ENCODE data around the gene PLCL2.

PLCL2 gene

GRCh38 chr3:16844222-16844621, 40.5 kb upstream of the PLCL2 start:
- Histone ChIP-seq H3K4me1 (ENCODE audit: control insufficient read depth, insufficient read depth, low read length) (no peaks in the 10 kb centered on the region), H3K27me3 (ENCODE audit: control insufficient read depth, insufficient read depth, low read length, poor library complexity, severe bottlenecking) (no peaks in the 10 kb centered on the region), H3K4me3 (ENCODE audit: insufficient read depth, low read depth, low read length) (no peak overlapping the region), H3K9me3 (ENCODE audit: control insufficient read depth, low read length) (no peaks in the 10 kb centered on the region), H3K27ac (ENCODE audit: insufficient read depth, low read depth, low read length, poor library complexity, severe bottlenecking) (no peak overlapping the region), H3K36me3 (ENCODE audit: control insufficient read depth, insufficient read depth, low read length) (no peaks in the 10 kb centered on the region)
- WGBS, 2 experiments: 90 to 98% methylated on average over 2 of the region's 2 CpGs

- Histone ChIP-seq H3K4me3 (ENCODE audit: insufficient read depth, low read depth, low read length) (no peak overlapping the region), H3K36me3 (ENCODE audit: control insufficient read depth, insufficient read depth, low read length) (no peaks in the 10 kb centered on the region), H3K9me3 (ENCODE audit: control insufficient read depth, low read length) (no peaks in the 10 kb centered on the region), H3K27ac (ENCODE audit: insufficient read depth, low read depth, low read length, poor library complexity, severe bottlenecking) (no peak overlapping the region), H3K27me3 (ENCODE audit: control insufficient read depth, insufficient read depth, low read length, poor library complexity, severe bottlenecking) (no peaks in the 10 kb centered on the region), H3K4me1 (ENCODE audit: control insufficient read depth, insufficient read depth, low read length) (no peaks in the 10 kb centered on the region)
- WGBS, 2 experiments: 84 to 96% methylated on average over 1 of the region's 1 CpG
These were observed 40.0 kb upstream of the PLCL2 start for GRCh38 chr3:16844791-16845190.

- 92 to 95% methylated on average over 5 of the region's 5 CpGs for WGBS, 2 experiments
- H3K9me3 ChIP-seq (ENCODE audit: control insufficient read depth, low read length): no peaks in the 10 kb centered on the region
- H3K27me3 ChIP-seq (ENCODE audit: control insufficient read depth, insufficient read depth, low read length, poor library complexity, severe bottlenecking): no peaks in the 10 kb centered on the region
- no peaks in the 10 kb centered on the region for H3K36me3 ChIP-seq (ENCODE audit: control insufficient read depth, insufficient read depth, low read length)
- no peak overlapping the region for H3K27ac ChIP-seq (ENCODE audit: insufficient read depth, low read depth, low read length, poor library complexity, severe bottlenecking)
- no peaks in the 10 kb centered on the region for H3K4me1 ChIP-seq (ENCODE audit: control insufficient read depth, insufficient read depth, low read length)
- H3K4me3 ChIP-seq (ENCODE audit: insufficient read depth, low read depth, low read length): no peak overlapping the region
These were observed 38.2 kb upstream of the PLCL2 start for GRCh38 chr3:16846373-16847080.

GRCh38 chr3:16848007-16848406, 36.7 kb upstream of the PLCL2 start:
- H3K27ac ChIP-seq (ENCODE audit: insufficient read depth, low read depth, low read length, poor library complexity, severe bottlenecking): no peak overlapping the region
- 89 to 94% methylated on average over 2 of the region's 2 CpGs for WGBS, 2 experiments

GRCh38 chr3:16849229-16849628, 35.5 kb upstream of the PLCL2 start:
- Histone ChIP-seq H3K27ac (ENCODE audit: insufficient read depth, low read depth, low read length, poor library complexity, severe bottlenecking) (no peak overlapping the region), H3K4me3 (ENCODE audit: insufficient read depth, low read depth, low read length) (no peak overlapping the region), H3K27me3 (ENCODE audit: control insufficient read depth, insufficient read depth, low read length, poor library complexity, severe bottlenecking) (no peaks in the 10 kb centered on the region), H3K36me3 (ENCODE audit: control insufficient read depth, insufficient read depth, low read length) (no peaks in the 10 kb centered on the region), H3K9me3 (ENCODE audit: control insufficient read depth, low read length) (no peaks in the 10 kb centered on the region), H3K4me1 (ENCODE audit: control insufficient read depth, insufficient read depth, low read length) (no peaks in the 10 kb centered on the region)
- 24 to 31% methylated on average over 8 of the region's 8 CpGs for WGBS, 2 experiments

More at GRCh38 chr3:16848007-16848406, 36.7 kb upstream of the PLCL2 start:
- no peaks in the 10 kb centered on the region for H3K27me3 ChIP-seq (ENCODE audit: control insufficient read depth, insufficient read depth, low read length, poor library complexity, severe bottlenecking)
- no peaks in the 10 kb centered on the region for H3K36me3 ChIP-seq (ENCODE audit: control insufficient read depth, insufficient read depth, low read length)
- no peaks in the 10 kb centered on the region for H3K9me3 ChIP-seq (ENCODE audit: control insufficient read depth, low read length)
- H3K4me1 ChIP-seq (ENCODE audit: control insufficient read depth, insufficient read depth, low read length): no peaks in the 10 kb centered on the region
- no peak overlapping the region for H3K4me3 ChIP-seq (ENCODE audit: insufficient read depth, low read depth, low read length)

- Histone ChIP-seq H3K4me1 (ENCODE audit: control insufficient read depth, insufficient read depth, low read length) (no peaks in the 10 kb centered on the region), H3K36me3 (ENCODE audit: control insufficient read depth, insufficient read depth, low read length) (no peaks in the 10 kb centered on the region), H3K27me3 (ENCODE audit: control insufficient read depth, insufficient read depth, low read length, poor library complexity, severe bottlenecking) (no peaks in the 10 kb centered on the region), H3K27ac (ENCODE audit: insufficient read depth, low read depth, low read length, poor library complexity, severe bottlenecking) (no peak overlapping the region), H3K9me3 (ENCODE audit: control insufficient read depth, low read length) (no peaks in the 10 kb centered on the region), H3K4me3 (ENCODE audit: insufficient read depth, low read depth, low read length) (no peak overlapping the region)
- 74 to 79% methylated on average over 3 of the region's 3 CpGs for WGBS, 2 experiments
These were observed 35.0 kb upstream of the PLCL2 start for GRCh38 chr3:16849795-16850194.

- Histone ChIP-seq H3K4me1 (ENCODE audit: control insufficient read depth, insufficient read depth, low read length) (no peaks in the 10 kb centered on the region), H3K4me3 (ENCODE audit: insufficient read depth, low read depth, low read length) (no peak overlapping the region), H3K27me3 (ENCODE audit: control insufficient read depth, insufficient read depth, low read length, poor library complexity, severe bottlenecking) (no peaks in the 10 kb centered on the region), H3K27ac (ENCODE audit: insufficient read depth, low read depth, low read length, poor library complexity, severe bottlenecking) (no peak overlapping the region), H3K9me3 (ENCODE audit: control insufficient read depth, low read length) (no peaks in the 10 kb centered on the region), H3K36me3 (ENCODE audit: control insufficient read depth, insufficient read depth, low read length) (no peaks in the 10 kb centered on the region)
- 78 to 89% methylated on average over 1 of the region's 1 CpG for WGBS, 2 experiments
These were observed 29.3 kb upstream of the PLCL2 start for GRCh38 chr3:16855497-16855896.

GRCh38 chr3:16860234-16860633, 24.5 kb upstream of the PLCL2 start:
- no peaks in the 10 kb centered on the region for H3K4me1 ChIP-seq (ENCODE audit: control insufficient read depth, insufficient read depth, low read length)
- H3K36me3 ChIP-seq (ENCODE audit: control insufficient read depth, insufficient read depth, low read length): no peaks in the 10 kb centered on the region
- no peaks in the 10 kb centered on the region for H3K27me3 ChIP-seq (ENCODE audit: control insufficient read depth, insufficient read depth, low read length, poor library complexity, severe bottlenecking)
- no peak overlapping the region for H3K27ac ChIP-seq (ENCODE audit: insufficient read depth, low read depth, low read length, poor library complexity, severe bottlenecking)
- no peaks in the 10 kb centered on the region for H3K9me3 ChIP-seq (ENCODE audit: control insufficient read depth, low read length)
- 89 to 98% methylated on average over 2 to 3 of the region's 3 CpGs for WGBS, 2 experiments
- no peak overlapping the region for H3K4me3 ChIP-seq (ENCODE audit: insufficient read depth, low read depth, low read length)

GRCh38 chr3:16861432-16861831, 23.3 kb upstream of the PLCL2 start:
- H3K4me1 ChIP-seq (ENCODE audit: control insufficient read depth, insufficient read depth, low read length): no peaks in the 10 kb centered on the region
- WGBS, 2 experiments: 94 to 97% methylated on average over 2 of the region's 2 CpGs
- no peak overlapping the region for H3K27ac ChIP-seq (ENCODE audit: insufficient read depth, low read depth, low read length, poor library complexity, severe bottlenecking)
- no peaks in the 10 kb centered on the region for H3K27me3 ChIP-seq (ENCODE audit: control insufficient read depth, insufficient read depth, low read length, poor library complexity, severe bottlenecking)
- H3K36me3 ChIP-seq (ENCODE audit: control insufficient read depth, insufficient read depth, low read length): no peaks in the 10 kb centered on the region
- H3K9me3 ChIP-seq (ENCODE audit: control insufficient read depth, low read length): no peaks in the 10 kb centered on the region
- no peak overlapping the region for H3K4me3 ChIP-seq (ENCODE audit: insufficient read depth, low read depth, low read length)

- H3K36me3 ChIP-seq (ENCODE audit: control insufficient read depth, insufficient read depth, low read length): no peaks in the 10 kb centered on the region
- WGBS, 2 experiments: 95 to 100% methylated on average over 1 to 5 of the region's 5 CpGs
- H3K27me3 ChIP-seq (ENCODE audit: control insufficient read depth, insufficient read depth, low read length, poor library complexity, severe bottlenecking): no peaks in the 10 kb centered on the region
- no peaks in the 10 kb centered on the region for H3K9me3 ChIP-seq (ENCODE audit: control insufficient read depth, low read length)
- no peaks in the 10 kb centered on the region for H3K4me1 ChIP-seq (ENCODE audit: control insufficient read depth, insufficient read depth, low read length)
- no peak overlapping the region for H3K27ac ChIP-seq (ENCODE audit: insufficient read depth, low read depth, low read length, poor library complexity, severe bottlenecking)
- H3K4me3 ChIP-seq (ENCODE audit: insufficient read depth, low read depth, low read length): no peak overlapping the region
These were observed 20.0 kb upstream of the PLCL2 start for GRCh38 chr3:16864610-16865313.

Measured in ectodermal cell (in vitro differentiated cells).